GM21619 (cell line): Measurements from ENCODE around the gene NR2C2.
"Not testable (repeated sequence)": the region's sequence is repeated elsewhere in the genome, so short reads cannot be mapped to it uniquely, and the experiment has no call there.

ENCODE experiments used
- ATAC-seq: cut with Tn5 transposase; IDR thresholded peaks from one replicate; pipeline ENCODE4 v1.9.1; 2021; ENCODE audit not compliant: unreplicated experiment

Gene NR2C2

DNA sequence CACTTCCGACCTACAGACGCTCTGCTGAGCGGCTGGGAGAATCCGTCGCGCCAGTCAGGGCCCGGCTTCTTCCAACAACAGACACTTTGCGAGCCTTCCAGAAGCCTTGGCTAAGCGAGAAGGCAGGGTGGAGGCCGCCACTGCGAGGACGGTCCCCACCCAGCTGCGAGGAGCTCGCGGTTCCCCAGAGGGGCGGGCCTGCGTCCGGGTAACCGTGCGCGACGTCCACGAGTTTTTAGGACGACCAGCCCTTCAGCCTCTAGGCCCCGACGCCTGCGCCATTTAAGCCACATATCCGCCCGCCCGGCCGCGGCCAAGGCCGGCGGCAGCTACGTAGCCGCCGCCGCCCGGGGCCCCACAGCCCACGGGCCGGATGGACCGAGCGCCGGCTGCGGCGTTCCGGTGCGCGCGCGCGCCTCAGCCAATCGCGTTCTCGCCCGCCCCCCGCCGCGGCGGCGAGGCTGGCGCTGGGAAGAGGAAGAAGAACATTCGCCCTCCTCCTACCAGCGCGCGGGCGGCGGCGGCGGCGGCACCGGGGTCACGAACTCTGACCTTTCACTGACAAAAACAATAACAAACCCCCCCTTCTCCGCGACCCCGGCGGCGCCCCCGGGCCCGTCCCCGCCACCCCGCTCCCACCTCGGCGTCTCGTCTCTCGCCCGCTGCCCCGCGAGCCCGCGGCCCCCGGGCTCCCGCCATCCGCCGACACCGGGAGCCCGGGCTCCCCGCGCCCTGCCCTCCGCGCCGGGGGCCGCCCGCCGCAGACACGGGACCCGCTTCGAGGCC, at the start of gene NR2C2:
Gene NR2C2, plus strand, starts transcription at position 484 of the 786 bp plus-strand sequence. CDS start 56,332 bp downstream, outside the sequence.
- ATAC-seq: peak; percentile 49

GRCh38 chr3:14898929-14899328, 48.5 kb upstream of the NR2C2 start:
- ATAC-seq: no peak

DNA sequence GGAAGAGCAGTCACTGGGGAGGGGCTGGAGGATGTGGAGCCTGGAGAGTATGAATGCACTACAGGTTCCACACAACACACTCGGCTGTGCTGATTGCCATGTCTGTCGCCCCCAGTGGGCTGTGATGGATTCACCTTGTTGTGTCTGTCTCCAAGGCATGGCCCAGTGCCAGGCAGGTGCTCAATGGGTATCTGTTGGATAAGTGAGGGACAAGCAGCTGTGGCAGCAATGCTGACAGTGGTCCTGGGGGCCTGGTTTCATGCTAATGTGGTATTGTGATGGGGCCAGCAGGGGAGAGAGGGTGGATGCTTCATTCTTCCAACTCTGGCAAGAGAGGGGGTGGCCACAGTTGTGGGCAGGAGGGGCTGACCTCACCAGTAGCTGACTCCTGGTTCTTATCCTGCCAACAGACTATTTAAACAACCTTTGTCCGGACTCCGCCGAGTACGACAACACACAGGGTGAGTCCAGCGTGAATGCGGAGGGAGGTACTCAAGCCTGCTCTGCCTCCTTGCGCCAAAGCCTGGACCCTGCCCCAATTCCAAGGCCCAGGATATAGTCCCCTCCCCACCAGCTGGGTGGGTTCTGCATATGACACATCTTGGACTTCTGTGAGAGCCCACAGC, 47.3 kb upstream of the NR2C2 start:
- no peak for ATAC-seq

DNA sequence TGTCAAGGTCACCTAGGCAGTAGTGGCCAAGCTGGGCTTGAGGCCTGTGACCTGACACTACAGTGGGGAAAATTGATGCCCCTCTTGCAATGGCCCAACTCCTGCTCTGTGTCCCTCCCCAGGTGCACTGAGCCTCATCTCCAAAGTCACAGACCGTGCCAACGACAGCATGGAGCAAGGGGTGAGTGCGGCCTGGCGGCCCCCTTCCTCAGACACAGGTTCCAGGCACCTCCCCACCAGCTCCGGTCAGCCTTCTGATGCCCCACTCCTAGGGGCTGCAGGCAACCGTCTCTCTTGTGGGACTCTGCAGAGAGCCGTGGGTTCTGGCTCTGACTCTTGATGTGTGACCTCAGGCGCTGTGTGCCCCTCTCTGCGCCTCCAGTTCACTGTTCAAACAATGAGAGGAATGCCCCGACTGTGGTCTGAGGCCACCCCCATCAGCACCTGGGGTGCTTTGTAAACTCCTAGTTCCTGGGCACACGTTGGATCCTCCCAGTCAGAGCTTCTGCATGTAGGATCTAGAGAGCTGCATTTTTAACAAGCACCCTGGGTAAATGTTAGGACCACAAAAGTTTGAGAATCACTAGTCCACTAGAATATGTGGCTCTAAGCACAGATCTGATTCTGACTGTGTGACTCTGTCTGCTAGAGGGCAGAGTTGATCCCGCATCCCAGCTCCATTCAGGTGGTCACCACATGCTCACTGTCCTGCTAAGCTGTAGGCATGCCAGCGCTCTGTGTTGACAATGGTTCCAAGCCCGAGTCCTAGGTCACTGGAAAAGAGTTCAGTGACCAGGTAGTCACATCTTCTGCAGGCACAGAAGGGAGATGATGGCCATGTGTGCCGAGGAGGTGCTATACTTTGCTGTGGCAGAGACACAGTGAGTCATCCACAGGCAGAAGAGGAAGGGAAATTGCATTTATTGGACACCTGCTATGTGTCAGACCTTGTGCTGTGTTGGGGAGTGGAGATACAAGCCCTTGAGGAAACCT, 46.2 kb upstream of the NR2C2 start:
- no peak for ATAC-seq

DNA sequence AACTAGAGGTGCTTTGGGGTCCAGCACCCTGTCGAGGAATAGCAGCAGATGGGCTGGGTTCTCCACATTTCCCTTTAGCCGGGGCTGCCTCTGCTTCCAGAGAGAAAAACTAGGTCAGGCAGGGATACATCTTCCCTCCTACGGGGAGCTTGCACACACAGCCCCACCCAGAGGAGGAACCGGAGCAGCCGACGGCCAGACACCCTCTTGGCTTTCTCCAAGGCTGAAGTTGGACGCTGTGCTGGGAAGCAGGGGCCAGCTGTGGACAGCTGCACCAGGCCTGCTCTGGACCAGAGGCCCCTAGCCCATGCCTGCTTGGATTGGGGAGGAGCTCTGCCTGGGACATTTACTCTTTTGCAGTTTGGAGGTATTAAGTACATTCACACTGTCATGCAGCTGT, 44.7 kb upstream of the NR2C2 start:
- ATAC-seq: no peak

- not testable (repeated sequence) for ATAC-seq
These were observed 43.9 kb upstream of the NR2C2 start for GRCh38 chr3:14903501-14903900.

- no peak for ATAC-seq
These were observed 42.2 kb upstream of the NR2C2 start for GRCh38 chr3:14905055-14905657.

- ATAC-seq: no peak
These were observed 40.9 kb upstream of the NR2C2 start for GRCh38 chr3:14906355-14906971.

GRCh38 chr3:14907043-14907966, 40.1 kb upstream of the NR2C2 start:
- no peak for ATAC-seq

DNA sequence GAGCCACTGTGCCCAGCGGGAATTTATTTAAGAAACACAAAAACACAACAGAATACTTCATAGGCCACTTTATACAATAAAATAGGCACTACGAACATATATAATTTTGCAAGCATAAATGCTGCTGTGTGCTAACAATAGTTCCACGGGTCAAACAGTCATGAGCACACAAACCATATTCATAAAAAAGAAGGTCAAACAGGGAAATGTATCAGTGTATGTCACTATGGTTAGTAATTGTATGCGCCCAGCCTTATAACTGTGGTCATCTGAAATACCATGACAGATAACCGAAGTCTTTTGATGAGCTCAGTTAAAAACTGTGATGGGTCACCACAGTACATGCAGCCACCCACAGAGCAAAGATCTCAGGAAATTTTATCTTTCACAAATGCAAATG, 38.1 kb upstream of the NR2C2 start:
- ATAC-seq: no peak

DNA sequence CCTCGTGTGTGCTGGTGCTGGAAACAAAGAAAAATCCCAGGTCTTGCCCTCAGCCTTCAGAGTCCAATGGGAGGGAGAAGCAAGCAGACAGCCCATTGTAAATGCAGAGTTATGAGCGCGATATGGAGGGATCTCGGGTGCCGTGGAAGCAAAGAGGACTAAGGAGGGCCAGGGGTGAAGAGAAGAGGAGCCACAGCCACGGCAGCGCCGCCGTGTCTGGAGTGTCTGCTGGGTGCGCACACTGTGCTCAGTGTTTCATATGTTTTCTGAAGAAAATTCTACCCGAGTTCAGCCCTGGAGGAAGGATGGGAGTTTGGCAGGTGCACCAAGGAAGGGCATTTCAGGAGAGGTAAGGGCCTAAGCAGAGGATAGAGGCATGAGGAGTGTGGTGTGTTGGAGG, 35.7 kb upstream of the NR2C2 start:
- no peak for ATAC-seq

DNA sequence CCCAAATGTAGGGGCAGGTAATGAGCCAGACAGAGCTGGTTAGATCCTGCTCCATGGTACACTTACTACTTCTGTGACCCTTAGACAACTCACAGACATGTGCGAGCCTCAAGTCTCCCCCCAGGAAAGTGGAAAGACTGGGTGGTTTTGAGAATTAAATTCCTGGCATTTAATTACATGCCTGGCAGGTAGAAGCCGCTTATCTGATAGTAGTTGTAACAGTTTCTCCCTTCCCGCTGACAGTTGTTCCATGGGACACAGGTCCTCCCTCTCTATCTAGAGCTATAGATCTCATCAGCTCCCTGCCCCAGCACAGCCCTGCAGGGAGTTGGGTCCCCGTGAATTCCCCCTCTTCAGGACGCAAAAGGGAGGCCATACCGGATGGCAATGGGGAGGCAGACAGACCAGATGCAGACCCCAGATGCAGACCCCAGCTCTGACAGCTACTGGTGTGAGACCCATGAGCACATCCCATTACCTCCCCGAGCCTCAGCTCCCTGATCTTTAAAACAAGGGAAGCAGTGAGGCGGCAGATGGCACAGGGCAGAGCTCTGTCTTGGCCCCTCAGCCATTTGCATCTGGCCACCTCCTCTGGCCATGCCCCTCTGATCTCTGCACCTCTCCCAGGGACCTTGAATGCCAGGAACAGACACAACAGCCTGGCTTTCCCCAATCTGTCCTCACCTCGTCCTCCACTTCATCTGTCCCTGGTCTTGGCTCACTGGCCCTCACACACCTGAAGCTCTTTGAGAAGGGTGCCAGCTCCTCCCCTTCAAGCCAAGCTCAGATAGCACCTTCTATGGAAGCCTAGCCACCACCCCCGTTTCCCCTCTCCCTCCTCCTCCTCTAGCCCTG, 34.1 kb upstream of the NR2C2 start:
- no peak for ATAC-seq

- ATAC-seq: no peak
These were observed 33.2 kb upstream of the NR2C2 start for GRCh38 chr3:14913926-14914778.

DNA sequence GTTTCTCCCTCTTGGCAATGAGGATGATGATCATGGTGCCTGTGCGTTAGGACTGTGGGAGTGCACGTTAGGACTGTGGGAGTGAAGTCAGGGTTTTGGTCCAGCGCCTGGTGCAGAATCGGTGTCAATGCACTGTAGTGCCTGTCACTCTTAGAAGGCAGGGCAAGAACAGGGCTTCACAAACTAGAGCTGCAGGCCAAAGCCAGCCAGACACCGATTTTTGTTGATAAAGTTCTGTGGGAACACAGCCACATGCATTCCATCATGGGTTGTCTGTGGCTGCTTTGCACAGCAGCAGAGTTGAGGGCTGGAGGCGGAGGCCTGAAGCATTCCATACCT, 32.6 kb upstream of the NR2C2 start:
- ATAC-seq: no peak

DNA sequence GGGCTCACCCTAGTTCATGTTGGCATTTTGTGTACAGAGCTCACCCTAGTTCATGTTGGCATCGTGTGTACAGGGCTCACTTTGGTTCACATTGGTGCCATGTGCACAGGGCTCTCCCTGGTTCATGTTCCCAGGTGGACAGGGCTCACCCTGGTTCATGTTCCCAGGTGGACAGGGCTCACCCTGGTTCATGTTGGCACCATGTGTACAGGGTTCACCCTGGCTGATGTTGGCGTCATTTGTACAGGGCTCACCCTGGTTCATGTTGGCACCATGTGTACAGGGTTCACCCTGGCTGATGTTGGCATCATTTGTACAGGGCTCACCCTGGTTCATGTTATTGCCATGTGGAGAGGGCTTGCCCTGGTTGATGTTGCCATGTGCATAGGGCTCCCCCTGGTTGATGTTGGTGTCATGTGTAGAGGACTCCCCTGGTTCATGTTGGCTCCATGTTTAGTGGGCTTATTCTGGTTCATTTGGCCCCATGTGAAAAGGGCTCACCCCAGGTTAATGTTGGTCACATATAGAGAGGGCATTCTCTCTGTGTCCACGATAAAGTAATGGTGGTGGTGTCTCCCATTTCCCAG, 31.7 kb upstream of the NR2C2 start:
- no peak for ATAC-seq

DNA sequence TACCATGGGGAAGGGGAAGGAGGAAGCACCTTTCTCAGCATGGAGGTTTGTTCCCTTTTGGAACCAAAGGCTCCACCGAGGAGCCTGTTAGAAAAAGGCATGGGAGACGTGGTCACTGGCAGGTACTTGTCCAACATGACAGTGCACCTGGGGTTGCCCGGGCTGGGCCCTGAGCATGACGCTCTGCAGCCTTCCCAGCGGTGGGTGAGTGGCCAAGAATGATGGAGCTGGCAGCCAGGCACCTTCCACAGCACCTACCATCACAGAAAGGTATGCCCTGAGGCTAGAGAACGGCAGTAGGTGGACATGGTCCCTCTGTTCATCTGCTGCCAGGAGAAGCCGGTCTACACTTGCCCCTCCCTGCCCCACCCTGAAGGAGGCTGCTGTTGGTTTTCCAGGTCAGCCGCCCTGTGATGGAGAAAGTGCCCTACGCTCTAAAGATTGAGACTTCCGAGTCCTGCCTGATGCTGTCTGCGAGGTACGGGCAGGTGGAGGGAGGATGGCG, 29.0 kb upstream of the NR2C2 start:
- no peak for ATAC-seq

GRCh38 chr3:14920536-14920935, 26.8 kb upstream of the NR2C2 start:
- ATAC-seq: no peak
